HG02588 (cell line): ENCODE data around the gene U2AF1L4.

ENCODE experiments used
- ATAC-seq: cut with Tn5 transposase; IDR thresholded peaks from one replicate; pipeline ENCODE4 v1.9.1; 2021; ENCODE audit warnings: mild to moderate bottlenecking, moderate library complexity; ENCODE audit not compliant: unreplicated experiment

U2AF1L4 gene

DNA sequence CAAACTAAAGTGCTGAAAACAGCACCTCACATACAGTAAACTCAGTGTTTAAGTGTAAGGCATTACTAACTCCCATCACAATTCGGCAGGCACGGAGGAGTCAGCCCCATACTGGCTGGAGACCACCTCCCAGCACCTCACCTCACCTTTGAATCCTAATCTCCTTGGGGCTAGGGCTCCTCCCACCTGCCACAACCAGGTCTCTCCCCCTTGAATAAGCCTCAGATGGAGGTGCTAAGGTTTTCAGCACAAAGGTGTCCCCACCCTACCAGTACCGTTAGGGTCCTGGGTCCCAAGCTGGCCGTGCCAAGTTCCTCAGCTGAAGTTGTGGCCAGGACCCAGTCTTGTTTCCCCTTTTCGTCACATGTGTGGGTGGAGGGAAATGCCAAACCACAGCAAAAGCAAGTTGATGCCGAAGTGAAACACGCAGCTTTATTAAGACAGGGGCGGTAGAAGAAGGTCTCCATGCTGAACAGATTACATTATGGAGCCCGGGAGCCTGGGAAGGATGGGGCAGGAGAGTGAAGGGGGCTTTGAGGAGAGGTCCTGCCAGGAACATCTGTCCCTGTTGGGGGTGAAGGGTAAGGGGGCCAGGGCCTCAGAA lies 3.0 kb downstream of the U2AF1L4 start, which contains the start of gene IGFLR1:
Gene IGFLR1, minus strand, starts transcription at position 332 of the 604 bp plus-strand sequence. CDS start 1,272 bp downstream, outside the sequence.
- no peak for ATAC-seq

DNA sequence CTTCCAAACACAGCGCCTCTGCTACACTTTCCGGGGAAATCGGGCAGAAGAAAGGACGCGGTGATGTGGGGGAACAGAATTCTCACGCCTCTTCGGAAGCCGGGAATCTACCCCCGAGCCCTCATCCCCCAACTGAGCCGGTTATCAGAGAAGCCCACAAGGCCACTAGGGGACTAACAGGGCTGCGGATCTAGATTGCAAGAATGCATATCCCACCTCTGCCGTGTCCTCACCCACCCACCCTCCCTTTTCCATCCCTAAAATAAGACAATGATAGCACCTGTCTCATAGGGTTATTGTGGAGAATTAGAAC lies 4.1 kb downstream of the U2AF1L4 start:
- no peak for ATAC-seq

DNA sequence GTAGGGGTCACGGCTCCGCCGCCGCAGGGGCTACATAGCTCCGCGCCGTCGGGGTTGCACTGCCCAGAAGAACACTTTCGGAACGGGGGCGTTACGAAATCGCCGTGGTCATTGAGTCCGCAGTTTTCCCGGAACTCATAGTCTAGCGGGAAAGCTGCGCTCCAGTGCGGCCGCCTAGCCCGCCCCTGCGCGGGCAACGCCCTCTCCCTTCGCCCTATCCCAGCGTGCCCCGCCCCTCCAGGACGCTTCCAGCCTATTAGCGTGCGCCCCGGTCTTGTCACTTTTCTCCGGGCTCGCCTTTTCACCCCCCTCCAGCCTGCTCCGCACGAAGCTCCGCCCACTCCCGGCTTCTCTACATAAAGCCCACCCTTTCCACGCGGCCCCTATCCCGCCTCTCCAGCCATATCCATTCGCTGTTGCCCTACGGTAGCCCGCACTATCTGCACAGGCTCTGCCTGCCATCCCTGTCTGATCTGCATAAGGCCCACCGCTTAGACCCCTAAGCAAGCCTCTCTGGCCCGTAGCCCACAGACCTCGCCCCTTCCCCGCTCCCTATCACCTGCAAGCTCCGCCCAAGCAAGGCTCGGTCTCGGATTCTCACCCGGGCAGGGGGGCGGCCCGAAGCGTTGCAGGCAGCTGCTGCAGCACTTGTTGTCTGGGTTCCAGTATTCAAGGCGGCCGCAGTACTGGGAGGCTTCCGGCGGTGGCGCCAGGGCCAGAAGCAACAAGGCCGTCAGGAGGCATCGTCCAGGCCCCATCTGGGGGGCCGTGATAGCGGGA lies 4.6 kb downstream of the U2AF1L4 start:
- peak; percentile 50 for ATAC-seq

GRCh38 chr19:35740108-35740422 lies 5.2 kb downstream of the U2AF1L4 start:
- ATAC-seq, result no peak

DNA sequence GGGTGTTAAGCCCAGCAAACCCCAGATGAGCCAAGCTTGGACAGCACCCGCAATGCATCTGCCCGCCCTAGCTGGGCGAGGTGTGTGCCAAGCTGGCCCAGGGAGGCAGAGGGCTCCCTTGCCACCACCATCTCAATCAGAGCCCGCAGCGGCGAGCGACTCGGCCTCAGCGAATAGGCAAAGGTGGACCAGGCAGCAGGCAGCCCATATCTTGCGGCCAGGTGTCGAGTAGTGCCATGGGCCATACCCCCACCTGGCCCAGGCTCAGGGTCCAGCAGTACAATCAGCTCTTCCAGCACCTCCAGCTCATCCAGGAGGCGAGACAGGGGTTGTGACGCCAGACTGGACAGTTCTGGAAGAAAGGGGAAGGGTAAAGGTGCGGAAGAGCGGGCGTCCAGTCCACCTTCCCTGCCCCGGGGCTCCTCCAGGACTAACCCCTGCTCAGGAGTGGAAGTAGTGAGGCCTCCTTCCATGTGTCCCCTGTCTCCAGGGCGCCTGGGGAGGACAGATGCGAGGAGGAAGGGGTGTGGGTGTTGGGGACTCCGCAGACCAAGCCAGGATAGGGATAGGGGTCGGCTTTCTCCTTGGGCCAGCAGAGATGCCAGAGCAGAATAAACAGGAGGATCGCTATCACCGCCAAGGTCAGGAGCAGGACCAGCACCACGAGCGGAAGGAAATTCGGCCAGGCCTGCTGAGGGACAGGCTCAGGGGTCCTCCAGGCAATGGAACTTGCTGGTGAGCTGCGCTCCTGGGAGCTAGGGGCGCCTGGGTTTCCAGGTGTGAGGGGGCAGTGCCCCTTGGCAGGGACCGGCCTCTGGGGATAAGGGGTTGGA lies 5.7 kb downstream of the U2AF1L4 start:
- no peak for ATAC-seq

DNA sequence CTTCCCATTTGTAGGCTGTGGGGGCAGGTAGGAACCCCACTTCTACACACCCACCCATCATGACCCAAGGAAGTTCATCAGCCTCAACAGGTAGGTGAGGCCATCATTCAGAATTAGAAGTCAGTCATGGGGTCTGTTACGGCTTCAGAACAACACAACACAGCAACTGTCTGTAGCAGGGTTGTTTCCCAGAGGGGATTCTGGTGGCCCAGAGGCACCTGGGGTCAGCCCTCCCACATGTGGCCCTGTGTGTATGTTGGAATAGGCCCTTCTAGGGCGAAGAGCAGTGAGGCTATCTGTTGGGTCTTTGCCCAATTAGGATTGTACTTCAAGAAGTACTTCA lies 6.4 kb downstream of the U2AF1L4 start:
- no peak for ATAC-seq

DNA sequence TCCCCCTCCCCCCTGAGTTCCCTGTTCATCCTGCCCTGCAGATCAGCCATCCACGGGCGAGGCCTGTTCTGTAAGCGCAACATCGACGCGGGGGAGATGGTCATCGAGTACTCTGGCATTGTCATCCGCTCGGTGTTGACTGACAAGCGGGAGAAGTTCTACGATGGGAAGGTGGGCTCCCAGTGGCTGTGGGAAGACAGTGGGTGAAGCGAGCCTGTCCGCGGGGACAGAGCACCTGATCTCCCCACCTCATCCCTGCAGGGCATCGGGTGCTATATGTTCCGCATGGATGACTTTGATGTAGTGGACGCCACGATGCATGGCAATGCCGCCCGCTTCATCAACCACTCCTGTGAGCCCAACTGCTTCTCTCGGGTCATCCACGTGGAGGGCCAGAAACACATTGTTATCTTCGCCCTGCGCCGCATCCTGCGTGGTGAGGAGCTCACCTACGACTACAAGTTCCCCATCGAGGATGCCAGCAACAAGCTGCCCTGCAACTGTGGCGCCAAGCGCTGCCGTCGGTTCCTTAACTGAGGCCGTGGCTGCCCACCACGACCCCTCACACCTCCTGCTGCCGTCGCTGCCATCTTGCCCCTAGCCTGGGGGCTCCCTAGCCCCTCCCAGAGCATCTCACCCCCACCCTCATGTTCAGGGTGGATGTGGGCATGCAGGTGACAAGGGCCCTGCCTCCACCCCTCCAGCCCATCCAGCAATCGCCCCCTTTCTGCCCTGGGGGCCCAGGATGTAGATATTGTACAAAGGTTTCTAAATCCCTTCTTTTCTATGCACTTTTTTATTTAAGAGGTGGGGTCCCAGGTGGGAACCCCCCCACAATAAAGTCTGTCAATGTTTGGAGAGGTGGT lies 7.0 kb downstream of the U2AF1L4 start:
- no peak for ATAC-seq

- ATAC-seq, result no peak
These were observed 8.0 kb downstream of the U2AF1L4 start for GRCh38 chr19:35736913-35737886.

DNA sequence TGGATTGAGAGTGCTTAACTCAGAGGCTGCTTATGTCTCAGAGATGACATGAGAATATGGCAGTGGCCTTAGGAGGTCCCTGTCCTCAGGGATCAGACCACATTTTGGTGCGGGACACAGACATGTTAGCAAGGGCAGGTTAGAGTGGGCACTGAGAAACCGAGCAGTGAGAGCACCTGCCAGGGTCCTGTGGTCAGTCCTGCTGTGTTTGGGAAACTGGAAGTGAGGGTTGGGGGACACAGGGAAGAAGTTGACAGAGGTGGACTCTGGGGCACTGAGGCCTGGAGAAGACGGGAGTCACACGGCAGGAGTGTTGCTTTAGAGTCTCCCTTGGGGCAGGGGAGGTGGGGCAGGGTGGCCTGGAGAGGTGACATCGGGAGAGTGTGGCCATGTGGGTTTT lies 10.3 kb downstream of the U2AF1L4 start:
- ATAC-seq, result no peak

DNA sequence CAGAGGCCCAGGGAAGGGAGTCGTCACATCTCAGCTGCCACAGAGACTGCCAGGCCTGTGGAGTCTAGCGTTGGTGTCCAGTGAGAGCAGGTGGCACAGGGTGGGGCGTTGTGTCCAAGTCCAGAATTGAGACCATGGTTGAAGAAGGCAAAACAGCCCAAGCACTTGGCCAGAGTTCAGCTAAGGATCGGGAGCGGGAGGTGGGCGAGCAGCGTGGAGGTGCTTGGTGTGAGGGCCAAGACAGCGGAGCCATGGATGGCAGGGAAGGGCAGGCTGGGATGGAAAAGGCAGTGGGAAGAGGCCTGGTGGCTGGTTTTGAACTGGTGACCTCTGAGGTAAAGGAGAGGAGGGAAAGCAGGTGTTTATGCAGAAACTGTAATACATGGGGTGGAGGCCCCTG lies 10.9 kb downstream of the U2AF1L4 start:
- ATAC-seq, result no peak

GRCh38 chr19:35733180-35734125 lies 11.8 kb downstream of the U2AF1L4 start:
- no peak for ATAC-seq

GRCh38 chr19:35732540-35733179 lies 12.6 kb downstream of the U2AF1L4 start:
- ATAC-seq, result no peak

DNA sequence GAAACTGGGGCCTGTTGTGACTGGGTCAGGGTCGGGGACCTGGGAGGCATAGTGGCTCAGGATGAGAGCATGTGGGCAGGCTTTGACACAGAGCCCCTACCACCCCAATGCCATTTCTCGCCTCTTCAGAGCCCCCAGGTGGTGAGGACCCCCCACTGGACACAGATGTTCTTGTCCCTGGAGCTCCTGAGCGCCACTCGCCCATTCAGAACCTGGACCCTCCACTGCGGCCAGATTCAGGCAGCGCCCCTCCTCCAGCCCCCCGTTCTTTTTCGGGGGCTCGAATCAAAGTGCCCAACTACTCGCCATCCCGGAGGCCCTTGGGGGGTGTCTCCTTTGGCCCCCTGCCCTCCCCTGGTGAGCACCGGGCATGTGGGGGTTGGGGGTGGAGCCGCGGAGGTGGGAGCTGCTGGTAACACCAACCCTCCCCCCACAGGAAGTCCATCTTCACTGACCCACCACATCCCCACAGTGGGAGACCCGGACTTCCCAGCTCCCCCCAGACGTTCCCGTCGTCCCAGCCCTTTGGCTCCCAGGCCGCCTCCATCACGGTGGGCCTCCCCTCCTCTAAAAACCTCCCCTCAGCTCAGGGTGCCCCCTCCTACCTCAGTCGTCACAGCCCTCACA lies 13.3 kb downstream of the U2AF1L4 start:
- no peak for ATAC-seq

GRCh38 chr19:35731353-35731752 lies 13.9 kb downstream of the U2AF1L4 start:
- ATAC-seq, result no peak

- ATAC-seq, result no peak
These were observed 14.9 kb downstream of the U2AF1L4 start for GRCh38 chr19:35730326-35730725.

- no peak for ATAC-seq
These were observed 15.5 kb downstream of the U2AF1L4 start for GRCh38 chr19:35729763-35730162.

- ATAC-seq, result no peak
These were observed 16.2 kb downstream of the U2AF1L4 start for GRCh38 chr19:35729021-35729420.
